HepG2 (cell line): ENCODE measurements around the gene TMEM86B. TPM values are rescaled to one million over a fixed set of nuclear protein-coding genes. Genes with fewer than 3 reads are reported as not detected.

ENCODE experiments used
- ARID4A ChIP-seq: sonication (generic); formaldehyde crosslinking; IDR thresholded peaks from 2 replicates; pipeline ENCODE4 v1.5.0; 2020; ENCODE audit warnings: mild to moderate bottlenecking, missing genetic modification reagents, borderline replicate concordance
- CENPX ChIP-seq: sonication (generic); formaldehyde crosslinking; IDR thresholded peaks from 2 replicates; pipeline ENCODE4 v1.9.0; 2021; ENCODE audit warnings: mild to moderate bottlenecking, missing genetic modification reagents, moderate library complexity
- MATR3 ChIP-seq: sonication (generic); formaldehyde crosslinking; IDR thresholded peaks from 2 replicates; pipeline ENCODE4 v1.4.0; 2020; ENCODE audit warnings: missing genetic modification reagents
- NFE2L1 ChIP-seq: sonication (generic); formaldehyde crosslinking; IDR thresholded peaks from 2 replicates; pipeline ENCODE4 v1.4.0; 2020; ENCODE audit warnings: missing genetic modification reagents, mild to moderate bottlenecking, borderline replicate concordance
- RERE ChIP-seq: IDR thresholded peaks from 2 replicates; pipeline ENCODE4 v1.6.1; 2016; ENCODE audit warnings: low read depth, missing genetic modification reagents, missing compliant biosample characterization
- RNF2 ChIP-seq: fragments of 450-650 bp; conservative IDR thresholded peaks from 2 replicates; pipeline ENCODE4 v1.6.1; 2016; ENCODE audit warnings: low read depth
- TMF1 ChIP-seq: sonication (generic); formaldehyde crosslinking; IDR thresholded peaks from 2 replicates; pipeline ENCODE4 v1.8.1; 2022; ENCODE audit warnings: low read depth, missing genetic modification reagents
- ZMYM4 ChIP-seq: sonication (generic); formaldehyde crosslinking; IDR thresholded peaks from 2 replicates; pipeline ENCODE4 v1.8.1; 2023; ENCODE audit warnings: mild to moderate bottlenecking, missing genetic modification reagents
- ZNF414 ChIP-seq: sonication (generic); formaldehyde crosslinking; IDR thresholded peaks from 2 replicates; pipeline ENCODE4 v1.5.0; 2020; ENCODE audit warnings: missing genetic modification reagents
- ZNF761 ChIP-seq: sonication (generic); formaldehyde crosslinking; conservative IDR thresholded peaks from 2 replicates; pipeline ENCODE4 v1.4.0; 2020; ENCODE audit warnings: mild to moderate bottlenecking, missing genetic modification reagents
- polyA plus RNA-seq, 8 experiments: library from polyadenylated mRNA; depleted of rRNA in 3 of 8; stranded (reverse) in 7 of 8; unstranded in 1 of 8; fragments of >200 nt; fragmentation: Illumina TruSeq in 4 of 8; extraction: Trizol in 4 of 8; gene quantifications; 2 replicates each; pipeline versions ENCODE4 v1.2.1 to v1.2.3, GENCODE V29; 2011 to 2016; ENCODE audit warnings: low read depth in 4 of 8, missing spikeins in 1 of 8, mixed read lengths in 1 of 8; ENCODE audit not compliant: insufficient read depth in 1 of 8
- total RNA-seq, 5 experiments: library from RNA; depleted of rRNA; stranded (reverse); fragments of >200 nt; fragmentation: Illumina TruSeq; extraction: Trizol; gene quantifications; 2 replicates each; pipeline ENCODE4 v1.2.3, GENCODE V29; 2016; ENCODE audit warnings: low read depth in 1 of 5
- TF ChIP-seq, protein P1 (sequence below): sonication (generic); formaldehyde crosslinking; IDR thresholded peaks from 2 replicates; pipeline ENCODE4 v1.4.0; 2020; ENCODE audit warnings: missing genetic modification reagents
- TF ChIP-seq, protein P2 (sequence below): sonication (generic); formaldehyde crosslinking; IDR thresholded peaks from 2 replicates; pipeline ENCODE4 v1.5.1; 2020; ENCODE audit warnings: mild to moderate bottlenecking, missing genetic modification reagents, moderate library complexity

Gene TMEM86B
- total and polyA plus RNA-seq, 2 of the 13 experiments (the other 11 are each of a cell fraction or from before 2014, with no cell fraction given): 7.7 to 9.6 TPM

DNA sequence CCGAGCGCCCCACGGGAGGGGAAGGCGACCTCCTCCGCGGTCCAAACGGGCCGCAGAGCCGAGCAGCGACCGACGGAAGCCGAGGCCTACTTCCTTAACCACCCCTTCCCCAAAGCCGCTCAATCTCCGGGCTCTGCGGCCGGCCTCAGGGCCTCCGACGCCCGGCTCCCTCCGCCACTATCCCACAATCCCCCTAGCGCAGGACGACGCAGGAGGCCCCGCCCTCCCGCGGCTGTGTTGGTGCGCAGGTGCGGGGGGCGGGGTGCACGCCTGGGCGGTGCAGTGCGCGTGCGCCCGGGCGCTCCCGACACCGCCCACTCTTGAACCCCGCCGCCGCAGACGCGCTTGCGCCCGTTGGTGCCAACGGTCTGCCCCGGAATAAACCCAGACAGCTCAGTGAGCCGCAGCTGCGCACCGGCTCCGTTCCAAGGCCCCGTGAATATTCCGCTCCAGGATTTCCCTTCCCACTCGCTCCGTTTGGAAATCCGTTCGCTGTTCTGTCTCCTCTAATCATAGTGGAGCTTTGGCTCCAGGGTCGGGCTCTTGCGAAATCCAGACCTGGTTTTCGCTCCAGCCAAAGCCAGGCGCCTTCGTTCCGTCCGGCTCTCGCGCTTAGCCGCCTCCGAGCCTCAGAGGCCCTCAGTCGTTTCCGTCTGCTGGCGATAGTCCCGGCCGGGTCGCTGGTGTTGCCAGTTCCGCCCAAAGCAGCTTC lies 30.4 kb upstream of the TMEM86B start, which contains the start of gene PPP6R1 (continued):
- peak; percentile 96 for TF ChIP-seq ZNF414 (CRISPR knock-in tag)
- no peak for TF ChIP-seq NFE2L1 (CRISPR knock-in tag)
- TF ChIP-seq ZMYM4: peak; percentile 86
- TF ChIP-seq TMF1 (CRISPR knock-in tag): 0 out of 2 replicates have a peak, but pooled peaks have one; percentile 51
- TF ChIP-seq RERE (CRISPR knock-in tag): 0 out of 2 replicates have a peak, but pooled peaks have one; percentile 15
- TF ChIP-seq RNF2: 0 out of 2 replicates have a peak, but pooled peaks have one; percentile 11
- no peak for TF ChIP-seq CENPX
- peak; percentile 93 for TF ChIP-seq ARID4A (CRISPR knock-in tag)
- TF ChIP-seq, protein P1, sequence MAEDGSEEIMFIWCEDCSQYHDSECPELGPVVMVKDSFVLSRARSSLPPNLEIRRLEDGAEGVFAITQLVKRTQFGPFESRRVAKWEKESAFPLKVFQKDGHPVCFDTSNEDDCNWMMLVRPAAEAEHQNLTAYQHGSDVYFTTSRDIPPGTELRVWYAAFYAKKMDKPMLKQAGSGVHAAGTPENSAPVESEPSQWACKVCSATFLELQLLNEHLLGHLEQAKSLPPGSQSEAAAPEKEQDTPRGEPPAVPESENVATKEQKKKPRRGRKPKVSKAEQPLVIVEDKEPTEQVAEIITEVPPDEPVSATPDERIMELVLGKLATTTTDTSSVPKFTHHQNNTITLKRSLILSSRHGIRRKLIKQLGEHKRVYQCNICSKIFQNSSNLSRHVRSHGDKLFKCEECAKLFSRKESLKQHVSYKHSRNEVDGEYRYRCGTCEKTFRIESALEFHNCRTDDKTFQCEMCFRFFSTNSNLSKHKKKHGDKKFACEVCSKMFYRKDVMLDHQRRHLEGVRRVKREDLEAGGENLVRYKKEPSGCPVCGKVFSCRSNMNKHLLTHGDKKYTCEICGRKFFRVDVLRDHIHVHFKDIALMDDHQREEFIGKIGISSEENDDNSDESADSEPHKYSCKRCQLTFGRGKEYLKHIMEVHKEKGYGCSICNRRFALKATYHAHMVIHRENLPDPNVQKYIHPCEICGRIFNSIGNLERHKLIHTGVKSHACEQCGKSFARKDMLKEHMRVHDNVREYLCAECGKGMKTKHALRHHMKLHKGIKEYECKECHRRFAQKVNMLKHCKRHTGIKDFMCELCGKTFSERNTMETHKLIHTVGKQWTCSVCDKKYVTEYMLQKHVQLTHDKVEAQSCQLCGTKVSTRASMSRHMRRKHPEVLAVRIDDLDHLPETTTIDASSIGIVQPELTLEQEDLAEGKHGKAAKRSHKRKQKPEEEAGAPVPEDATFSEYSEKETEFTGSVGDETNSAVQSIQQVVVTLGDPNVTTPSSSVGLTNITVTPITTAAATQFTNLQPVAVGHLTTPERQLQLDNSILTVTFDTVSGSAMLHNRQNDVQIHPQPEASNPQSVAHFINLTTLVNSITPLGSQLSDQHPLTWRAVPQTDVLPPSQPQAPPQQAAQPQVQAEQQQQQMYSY (CRISPR knock-in tag): peak; percentile 100
- TF ChIP-seq ZNF761 (CRISPR knock-in tag): peak; percentile 90
- TF ChIP-seq, protein P2, sequence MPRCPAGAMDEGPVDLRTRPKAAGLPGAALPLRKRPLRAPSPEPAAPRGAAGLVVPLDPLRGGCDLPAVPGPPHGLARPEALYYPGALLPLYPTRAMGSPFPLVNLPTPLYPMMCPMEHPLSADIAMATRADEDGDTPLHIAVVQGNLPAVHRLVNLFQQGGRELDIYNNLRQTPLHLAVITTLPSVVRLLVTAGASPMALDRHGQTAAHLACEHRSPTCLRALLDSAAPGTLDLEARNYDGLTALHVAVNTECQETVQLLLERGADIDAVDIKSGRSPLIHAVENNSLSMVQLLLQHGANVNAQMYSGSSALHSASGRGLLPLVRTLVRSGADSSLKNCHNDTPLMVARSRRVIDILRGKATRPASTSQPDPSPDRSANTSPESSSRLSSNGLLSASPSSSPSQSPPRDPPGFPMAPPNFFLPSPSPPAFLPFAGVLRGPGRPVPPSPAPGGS (CRISPR knock-in tag): no peak; the same call in 1 of the 2 replicates
- TF ChIP-seq MATR3 (CRISPR knock-in tag): no peak
